Gastroesophageal sphincter (tissue), 3 donors: Measurements from ENCODE around the gene BTRC.

Experiments used
- EP300 ChIP-seq: sonication (generic); formaldehyde crosslinking; IDR thresholded peaks from one replicate; pipeline ENCODE4 v1.6.1; 2017; ENCODE audit warnings: antibody characterized with exemption, mild to moderate bottlenecking
- TF ChIP-seq, protein P1 (sequence below), 4 experiments: fragments of 200-600 bp in 2 of 4; fragments of 450-650 bp in 2 of 4; sonication (generic) in 1 of 4; IDR thresholded peaks; one replicate each; pipeline ENCODE4 v1.5.1; 2017 to 2019; ENCODE audit warnings: antibody characterized with exemption in 4 of 4, mild to moderate bottlenecking in 2 of 4, moderate library complexity in 2 of 4

DNA sequence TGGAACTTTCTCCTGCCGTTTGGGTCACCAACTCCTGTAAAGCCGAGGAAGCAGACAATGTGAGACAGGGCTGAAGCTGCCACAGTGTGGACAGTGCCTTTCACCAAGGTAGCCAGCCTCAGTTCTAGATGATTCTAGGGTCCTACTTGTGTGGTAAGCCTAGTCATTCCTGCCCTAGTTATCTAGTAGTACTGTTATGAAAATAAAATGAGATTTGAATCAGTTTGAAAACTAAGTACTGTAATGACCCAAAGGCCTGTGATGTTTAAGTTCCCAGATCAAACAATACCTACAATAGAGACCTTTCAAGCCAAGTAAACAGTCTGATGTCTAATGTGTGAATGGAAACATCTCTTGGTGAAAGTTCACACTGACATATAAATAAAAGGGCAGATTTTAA is 197.0 kb downstream of the BTRC start:
- TF ChIP-seq EP300, result no peak
- TF ChIP-seq, protein P1, sequence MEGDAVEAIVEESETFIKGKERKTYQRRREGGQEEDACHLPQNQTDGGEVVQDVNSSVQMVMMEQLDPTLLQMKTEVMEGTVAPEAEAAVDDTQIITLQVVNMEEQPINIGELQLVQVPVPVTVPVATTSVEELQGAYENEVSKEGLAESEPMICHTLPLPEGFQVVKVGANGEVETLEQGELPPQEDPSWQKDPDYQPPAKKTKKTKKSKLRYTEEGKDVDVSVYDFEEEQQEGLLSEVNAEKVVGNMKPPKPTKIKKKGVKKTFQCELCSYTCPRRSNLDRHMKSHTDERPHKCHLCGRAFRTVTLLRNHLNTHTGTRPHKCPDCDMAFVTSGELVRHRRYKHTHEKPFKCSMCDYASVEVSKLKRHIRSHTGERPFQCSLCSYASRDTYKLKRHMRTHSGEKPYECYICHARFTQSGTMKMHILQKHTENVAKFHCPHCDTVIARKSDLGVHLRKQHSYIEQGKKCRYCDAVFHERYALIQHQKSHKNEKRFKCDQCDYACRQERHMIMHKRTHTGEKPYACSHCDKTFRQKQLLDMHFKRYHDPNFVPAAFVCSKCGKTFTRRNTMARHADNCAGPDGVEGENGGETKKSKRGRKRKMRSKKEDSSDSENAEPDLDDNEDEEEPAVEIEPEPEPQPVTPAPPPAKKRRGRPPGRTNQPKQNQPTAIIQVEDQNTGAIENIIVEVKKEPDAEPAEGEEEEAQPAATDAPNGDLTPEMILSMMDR (IDR thresholded peaks at IDR 0.05), result no peak
